CD4-positive, alpha-beta T cell (primary cell): Measurements from ENCODE around the gene NPLOC4. TPM values are rescaled to one million over a fixed set of nuclear protein-coding genes. Genes with fewer than 3 reads are reported as not detected.

Experiments used
- ATAC-seq: fragments of 200-7000 bp; cut with Tn5 transposase; one replicate; pipeline ENCODE4 v1.10.0; 2022; ENCODE audit warnings: mild to moderate bottlenecking; ENCODE audit not compliant: poor library complexity
- CTCF ChIA-PET: fragments of 350-600 bp; sonication (Branson Sonifier 250); formaldehyde crosslinking; loops from one replicate; lab custom pipeline; 2021; ENCODE audit warnings: antibody characterized with exemption, inconsistent platforms; lab: Charles Lee
- POLR2A ChIA-PET: fragments of 350-600 bp; sonication (Branson Sonifier 250); formaldehyde crosslinking; loops from one replicate; lab custom pipeline; 2021; ENCODE audit warnings: antibody characterized with exemption, inconsistent platforms; lab: Charles Lee
- DNase-seq, 14 experiments: peaks; one replicate each; pipeline ENCODE4 v3.0.0-alpha.2; 2013 to 2020; ENCODE audit warnings: mixed read lengths in 2 of 14
- H3K27ac ChIP-seq, 2 donors: one replicate each; pipeline versions ENCODE4 v1.5.1 to v1.7.0; 2013; ENCODE audit warnings: low read length in 2 of 2, low read depth in 1 of 2, mild to moderate bottlenecking in 1 of 2
- H3K27me3 ChIP-seq, 2 experiments: 1 replicate in 1 of 2; 2 replicates in 1 of 2; pipeline versions ENCODE4 v1.6.1 to v1.7.0; 2013; ENCODE audit warnings: low read length in 2 of 2, control low read depth in 1 of 2, mild to moderate bottlenecking in 1 of 2, moderate library complexity in 1 of 2; ENCODE audit not compliant: insufficient read depth in 2 of 2, control insufficient read depth in 1 of 2
- H3K36me3 ChIP-seq: one replicate; pipeline ENCODE4 v1.6.1; 2013; ENCODE audit warnings: low read length, control low read depth; ENCODE audit not compliant: insufficient read depth
- H3K4me1 ChIP-seq: one replicate; pipeline ENCODE4 v1.6.1; 2013; ENCODE audit warnings: low read length, control low read depth; ENCODE audit not compliant: insufficient read depth
- H3K4me3 ChIP-seq: one replicate; pipeline ENCODE4 v1.5.1; 2013; ENCODE audit warnings: mild to moderate bottlenecking, low read length, moderate library complexity
- H3K9me3 ChIP-seq, 2 experiments: 1 replicate in 1 of 2; 2 replicates in 1 of 2; pipeline versions ENCODE4 v1.6.1 to v1.7.0; 2013; ENCODE audit warnings: low read length in 2 of 2, mild to moderate bottlenecking in 2 of 2, control low read depth in 1 of 2, moderate library complexity in 1 of 2; ENCODE audit not compliant: control insufficient read depth in 1 of 2, insufficient read depth in 1 of 2
- H3K27ac Mint-ChIP-seq: one replicate; pipeline ENCODE4 v1.8.0; 2020; ENCODE audit warnings: mixed read lengths
- H3K27me3 Mint-ChIP-seq: one replicate; pipeline ENCODE4 v1.8.0; 2021; ENCODE audit warnings: mixed read lengths
- H3K36me3 Mint-ChIP-seq: one replicate; pipeline ENCODE4 v1.8.0; 2021; ENCODE audit warnings: low read depth, mixed read lengths
- H3K4me1 Mint-ChIP-seq: one replicate; pipeline ENCODE4 v1.8.0; 2021; ENCODE audit warnings: low read depth, mixed read lengths
- H3K4me3 Mint-ChIP-seq: one replicate; pipeline ENCODE4 v1.8.0; 2020; ENCODE audit warnings: mild to moderate bottlenecking, mixed read lengths
- H3K9me3 Mint-ChIP-seq: one replicate; pipeline ENCODE4 v1.8.0; 2020; ENCODE audit warnings: mixed read lengths
- CTCF ChIP-seq: fragments of 200-600 bp; IDR thresholded peaks from one replicate; pipeline ENCODE4 v1.8.0; 2022; ENCODE audit warnings: antibody characterized with exemption, mild to moderate bottlenecking
- intact Hi-C, 2 experiments: fragments of 100-400 bp; cut with DNase I in 1 of 2; cut with micrococcal nuclease in 1 of 2; formaldehyde crosslinking; loops; one replicate each; pipeline versions ENCODE4 v1.15.1 to v1.9.0; 2023 to 2025; cut with DNase I, micrococcal nuclease
- total RNA-seq, 174 experiments: library from RNA in 2 of 174; stranded (reverse) in 2 of 174; gene quantifications; one replicate each; pipeline ENCODE4 v1.2.3 and lab custom pipeline; 2021 to 2026

Gene NPLOC4
- total RNA-seq, 2 experiments from 2014 or later: 61.0 to 62.4 TPM

GRCh38 chr17:81549826-81550225 lies 87.1 kb downstream of the NPLOC4 start:
- Mint-ChIP-seq H3K27ac (no peak overlapping the region), H3K4me3 (peak overlapping the region; percentile 90)
- POLR2A ChIA-PET: interaction anchor here (5.2 kb wide), 1 partner anchor 37 kb away, joined by 93 read pairs; the partner anchor contains the start of gene ACTG1

GRCh38 chr17:81549031-81549557 lies 87.8 kb downstream of the NPLOC4 start:
- Histone ChIP-seq H3K27me3 (no peaks in the 10 kb centered on the region), H3K4me3 (no peak overlapping the region), H3K36me3 (peaks cover 40% of the 10 kb centered on the region), H3K9me3 (no peaks in the 10 kb centered on the region), H3K4me1 (peaks cover 37% of the 10 kb centered on the region), H3K27ac (no peak overlapping the region)
- Mint-ChIP-seq H3K9me3 (no peaks in the 10 kb centered on the region), H3K27me3 (no peaks in the 10 kb centered on the region), H3K27ac (no peak overlapping the region), H3K4me1 (peaks cover 26% of the 10 kb centered on the region), H3K4me3 (peak overlapping the region; percentile 90), H3K36me3 (peaks cover 29% of the 10 kb centered on the region)
- intact Hi-C loops: no loop called here
- TF ChIP-seq CTCF: no peak
- ChIA-PET POLR2A (no interaction called here), CTCF (interaction anchor here (1.2 kb wide), 1 partner anchor 30 kb away, joined by 5 read pairs; no protein-coding TSS in a partner anchor)
- no peak for DNase-seq
- ATAC-seq: no peak

More at GRCh38 chr17:81549826-81550225, 87.1 kb downstream of the NPLOC4 start:
- TF ChIP-seq CTCF: no peak
- peaks cover 35% of the 10 kb centered on the region for H3K36me3 ChIP-seq
- H3K27me3 Mint-ChIP-seq: no peaks in the 10 kb centered on the region
- peaks cover 29% of the 10 kb centered on the region for H3K36me3 Mint-ChIP-seq
- no peaks in the 10 kb centered on the region for H3K9me3 ChIP-seq
- CTCF ChIA-PET: no interaction called here
- no peaks in the 10 kb centered on the region for H3K27me3 ChIP-seq
- intact Hi-C loops: loop anchor here in 1 of 2 experiments (5.0 kb wide), 2 partner anchors 313 to 558 kb away; partner anchors contain the start of genes CHMP6, NDUFAF8 and TEPSIN
- peaks cover 41% of the 10 kb centered on the region for H3K4me1 ChIP-seq
- H3K4me1 Mint-ChIP-seq: peaks cover 30% of the 10 kb centered on the region
- H3K27ac ChIP-seq: no peak overlapping the region
- no peaks in the 10 kb centered on the region for H3K9me3 Mint-ChIP-seq
- H3K4me3 ChIP-seq: no peak overlapping the region
- DNase-seq: no peak
- no peak for ATAC-seq

- H3K36me3 Mint-ChIP-seq: peaks cover 27% of the 10 kb centered on the region
- Histone ChIP-seq H3K4me3 (no peak overlapping the region), H3K9me3 (no peaks in the 10 kb centered on the region), H3K4me1 (peaks cover 22% of the 10 kb centered on the region), H3K27me3 (no peaks in the 10 kb centered on the region), H3K27ac (no peak overlapping the region), H3K36me3 (peaks cover 51% of the 10 kb centered on the region)
- H3K4me1 Mint-ChIP-seq: peaks cover 12% of the 10 kb centered on the region
- DNase-seq (no peak), ATAC-seq (no peak)
- no peaks in the 10 kb centered on the region for H3K27me3 Mint-ChIP-seq
- ChIA-PET CTCF (no interaction called here), POLR2A (no interaction called here)
- H3K9me3 Mint-ChIP-seq: no peaks in the 10 kb centered on the region
- intact Hi-C loops: no loop called here
- no peak for TF ChIP-seq CTCF
- no peak overlapping the region for H3K4me3 Mint-ChIP-seq
- no peak overlapping the region for H3K27ac Mint-ChIP-seq
These were observed 89.3 kb downstream of the NPLOC4 start for GRCh38 chr17:81547614-81547982.
